GM21529 (cell line): Measurements from ENCODE around the gene DNAJA1.

Experiments used
- ATAC-seq: cut with Tn5 transposase; IDR thresholded peaks from one replicate; pipeline ENCODE4 v1.9.1; 2021; ENCODE audit not compliant: unreplicated experiment

Gene DNAJA1

GRCh38 chr9:33025572-33026342 is 684 bp downstream of the DNAJA1 start:
- ATAC-seq: peak; percentile 44

- no peak for ATAC-seq
These were observed 4.2 kb downstream of the DNAJA1 start for GRCh38 chr9:33029231-33029786.

GRCh38 chr9:33030285-33030684 is 5.2 kb downstream of the DNAJA1 start:
- ATAC-seq: no peak

- ATAC-seq: no peak
These were observed 7.2 kb downstream of the DNAJA1 start for GRCh38 chr9:33032292-33032691.

GRCh38 chr9:33032865-33033264 is 7.8 kb downstream of the DNAJA1 start:
- ATAC-seq: no peak

- ATAC-seq: no peak
These were observed 15.8 kb downstream of the DNAJA1 start for GRCh38 chr9:33040792-33041431.

GRCh38 chr9:33041432-33042188 is 16.5 kb downstream of the DNAJA1 start:
- no peak for ATAC-seq

- no peak for ATAC-seq
These were observed 17.4 kb downstream of the DNAJA1 start for GRCh38 chr9:33042473-33042872.

GRCh38 chr9:33043671-33044070 is 18.6 kb downstream of the DNAJA1 start:
- ATAC-seq: no peak

- peak; percentile 87 for ATAC-seq
These were observed 19.1 kb downstream of the DNAJA1 start for GRCh38 chr9:33044162-33044673.

- no peak for ATAC-seq
These were observed 19.7 kb downstream of the DNAJA1 start for GRCh38 chr9:33044677-33045282.

GRCh38 chr9:33046061-33046460 is 21.0 kb downstream of the DNAJA1 start:
- ATAC-seq: no peak

- no peak for ATAC-seq
These were observed 23.0 kb downstream of the DNAJA1 start for GRCh38 chr9:33048054-33048465.

- ATAC-seq: peak; percentile 82
These were observed 24.7 kb downstream of the DNAJA1 start for GRCh38 chr9:33049680-33050361.

GRCh38 chr9:33051144-33051543 is 26.1 kb downstream of the DNAJA1 start:
- no peak for ATAC-seq

GRCh38 chr9:33065157-33066076 is 40.3 kb downstream of the DNAJA1 start:
- ATAC-seq: peak; percentile 83

GRCh38 chr9:33068991-33069390 is 43.9 kb downstream of the DNAJA1 start:
- ATAC-seq: no peak

GRCh38 chr9:33076046-33077004 is 51.3 kb downstream of the DNAJA1 start, which contains the start of gene SMU1:
TSS of gene SMU1 (minus strand) at chr9:33076674. CDS start at chr9:33076608, 66 bp downstream.
- ATAC-seq: peak; percentile 99
